ENCODE results near the gene SRM.

Gene SRM

DNA sequence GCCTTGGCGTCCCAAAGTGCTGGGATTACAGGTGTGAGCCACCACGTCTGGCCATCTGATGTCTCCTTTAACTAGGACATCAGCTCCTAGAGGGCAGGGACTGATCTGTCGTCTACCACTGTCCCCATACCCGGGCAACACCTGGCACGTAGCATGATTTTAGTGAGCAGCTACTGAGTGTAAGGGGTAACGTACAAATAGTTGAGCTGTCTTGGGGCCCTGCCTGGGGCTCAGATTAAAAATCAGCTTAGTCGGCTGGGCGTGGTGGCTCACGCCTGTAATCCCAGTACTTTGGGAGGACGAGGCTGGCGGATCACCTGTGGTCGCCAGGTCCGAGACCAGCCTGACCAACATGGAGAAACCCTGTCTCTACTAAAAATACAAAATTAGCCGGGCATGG, 1.8 kb downstream of the SRM start:
- POLR2A ChIA-PET = interaction anchor here (0.5 kb wide), 1 partner anchor 364 kb away, joined by 3 read pairs; no protein-coding TSS in a partner anchor
- Histone ChIP-seq H3K36me3 (ENCODE audit: control insufficient read depth in 2 of 2, insufficient read depth in 1 of 2, low read length in 2 of 2) (peaks cover 19 to 63% of the 10 kb centered on the region in 2 experiments; a peak in 2 of 3 replicates), H3K27ac (ENCODE audit: extremely low read depth, low read depth, low read length) (no peak overlapping the region), H3K4me3 (ENCODE audit: low read depth, low read length) (no peak overlapping the region), H3K9me3 (ENCODE audit: control insufficient read depth, insufficient read depth, low read depth, low read length) (no peaks in the 10 kb centered on the region), H3K4me1 (ENCODE audit: control insufficient read depth, insufficient read depth, low read length) (no peaks in the 10 kb centered on the region)
- TF ChIP-seq ZNF664 (tag by site-specific recombination; IDR thresholded peaks at IDR 0.05) (peak; percentile 90), MZF1 (tag by site-specific recombination; IDR thresholded peaks at IDR 0.05; ENCODE audit: borderline replicate concordance) (no peak)
- CTCF ChIA-PET = interaction anchor here (0.5 to 3.1 kb wide), 3 partner anchors 20 to 585 kb away, joined by 3 to 20 read pairs (median 3); no protein-coding TSS in a partner anchor

DNA sequence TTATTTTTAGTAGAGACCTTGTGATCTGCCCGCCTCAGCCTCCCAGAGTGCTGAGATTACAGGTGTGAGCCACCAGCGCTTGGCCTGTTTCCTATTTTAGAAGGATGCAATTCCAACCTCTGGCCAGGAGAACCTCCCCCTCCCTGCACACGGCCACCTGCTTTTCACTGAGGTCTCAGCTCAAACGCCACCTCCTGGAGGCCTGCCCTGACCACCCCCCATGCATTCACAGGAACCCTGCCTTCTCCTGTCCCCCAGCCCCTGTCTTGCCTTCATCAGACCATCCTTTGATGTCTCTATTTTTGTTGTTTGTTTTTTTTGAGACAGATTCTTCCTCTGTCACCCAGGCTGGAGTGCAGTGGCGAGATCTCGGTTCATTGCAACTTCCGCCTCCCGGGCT, 2.3 kb downstream of the SRM start:
- Histone ChIP-seq H3K36me3 (ENCODE audit: control insufficient read depth in 2 of 2, insufficient read depth in 1 of 2, low read length in 2 of 2) (peaks cover 19 to 61% of the 10 kb centered on the region in 2 experiments; a peak in 2 of 3 replicates), H3K27ac (ENCODE audit: extremely low read depth, low read depth, low read length) (no peak overlapping the region), H3K4me3 (ENCODE audit: low read depth, low read length) (no peak overlapping the region), H3K4me1 (ENCODE audit: control insufficient read depth, insufficient read depth, low read length) (no peaks in the 10 kb centered on the region), H3K9me3 (ENCODE audit: control insufficient read depth, insufficient read depth, low read depth, low read length) (no peaks in the 10 kb centered on the region)
- ChIA-PET POLR2A (no interaction called here), CTCF (interaction anchor here (1.2 to 3.1 kb wide), 2 partner anchors 20 to 586 kb away, joined by 3 to 20 read pairs; no protein-coding TSS in a partner anchor)
- TF ChIP-seq ZNF658 (tag by site-specific recombination; IDR thresholded peaks at IDR 0.05) (no peak), ZNF837 (tag by site-specific recombination; IDR thresholded peaks at IDR 0.05) (no peak)
- TF ChIP-seq, protein P1, sequence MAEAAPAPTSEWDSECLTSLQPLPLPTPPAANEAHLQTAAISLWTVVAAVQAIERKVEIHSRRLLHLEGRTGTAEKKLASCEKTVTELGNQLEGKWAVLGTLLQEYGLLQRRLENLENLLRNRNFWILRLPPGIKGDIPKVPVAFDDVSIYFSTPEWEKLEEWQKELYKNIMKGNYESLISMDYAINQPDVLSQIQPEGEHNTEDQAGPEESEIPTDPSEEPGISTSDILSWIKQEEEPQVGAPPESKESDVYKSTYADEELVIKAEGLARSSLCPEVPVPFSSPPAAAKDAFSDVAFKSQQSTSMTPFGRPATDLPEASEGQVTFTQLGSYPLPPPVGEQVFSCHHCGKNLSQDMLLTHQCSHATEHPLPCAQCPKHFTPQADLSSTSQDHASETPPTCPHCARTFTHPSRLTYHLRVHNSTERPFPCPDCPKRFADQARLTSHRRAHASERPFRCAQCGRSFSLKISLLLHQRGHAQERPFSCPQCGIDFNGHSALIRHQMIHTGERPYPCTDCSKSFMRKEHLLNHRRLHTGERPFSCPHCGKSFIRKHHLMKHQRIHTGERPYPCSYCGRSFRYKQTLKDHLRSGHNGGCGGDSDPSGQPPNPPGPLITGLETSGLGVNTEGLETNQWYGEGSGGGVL (tag by site-specific recombination; IDR thresholded peaks at IDR 0.05) = no peak
- TF ChIP-seq, protein P2, sequence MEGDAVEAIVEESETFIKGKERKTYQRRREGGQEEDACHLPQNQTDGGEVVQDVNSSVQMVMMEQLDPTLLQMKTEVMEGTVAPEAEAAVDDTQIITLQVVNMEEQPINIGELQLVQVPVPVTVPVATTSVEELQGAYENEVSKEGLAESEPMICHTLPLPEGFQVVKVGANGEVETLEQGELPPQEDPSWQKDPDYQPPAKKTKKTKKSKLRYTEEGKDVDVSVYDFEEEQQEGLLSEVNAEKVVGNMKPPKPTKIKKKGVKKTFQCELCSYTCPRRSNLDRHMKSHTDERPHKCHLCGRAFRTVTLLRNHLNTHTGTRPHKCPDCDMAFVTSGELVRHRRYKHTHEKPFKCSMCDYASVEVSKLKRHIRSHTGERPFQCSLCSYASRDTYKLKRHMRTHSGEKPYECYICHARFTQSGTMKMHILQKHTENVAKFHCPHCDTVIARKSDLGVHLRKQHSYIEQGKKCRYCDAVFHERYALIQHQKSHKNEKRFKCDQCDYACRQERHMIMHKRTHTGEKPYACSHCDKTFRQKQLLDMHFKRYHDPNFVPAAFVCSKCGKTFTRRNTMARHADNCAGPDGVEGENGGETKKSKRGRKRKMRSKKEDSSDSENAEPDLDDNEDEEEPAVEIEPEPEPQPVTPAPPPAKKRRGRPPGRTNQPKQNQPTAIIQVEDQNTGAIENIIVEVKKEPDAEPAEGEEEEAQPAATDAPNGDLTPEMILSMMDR (tag by site-specific recombination; IDR thresholded peaks at IDR 0.05) = peak; percentile 63; the same call in 1 of the 2 replicates

DNA sequence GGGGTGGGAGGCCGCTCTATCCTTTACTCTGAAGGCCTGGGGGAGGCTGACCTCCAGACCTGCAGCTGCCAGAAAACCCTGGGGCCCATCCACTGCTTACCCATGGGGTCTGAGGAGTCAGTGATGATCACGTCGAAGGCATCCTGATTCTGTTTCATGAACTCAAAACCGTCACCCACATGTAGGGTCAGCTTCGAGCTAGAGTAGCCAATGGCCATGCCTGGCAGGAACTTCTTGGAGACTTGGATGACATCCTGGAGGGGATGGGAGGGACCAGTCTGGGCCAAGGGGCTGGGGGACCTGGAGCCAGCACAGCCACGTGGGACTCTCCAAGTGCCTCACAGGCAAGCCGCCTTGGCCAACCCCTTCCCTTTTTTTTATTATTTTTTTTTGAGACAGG, 3.3 kb downstream of the SRM start:
- ChIA-PET POLR2A (no interaction called here), CTCF (interaction anchor here (3.1 kb wide), 1 partner anchor 19 kb away, joined by 20 read pairs; no protein-coding TSS in a partner anchor)
- Histone ChIP-seq H3K27ac (ENCODE audit: extremely low read depth, low read depth, low read length) (no peak overlapping the region), H3K9me3 (ENCODE audit: control insufficient read depth, insufficient read depth, low read depth, low read length) (no peaks in the 10 kb centered on the region), H3K36me3 (ENCODE audit: control insufficient read depth in 2 of 2, insufficient read depth in 1 of 2, low read length in 2 of 2) (peaks cover 19 to 51% of the 10 kb centered on the region in 2 experiments; a peak in 2 of 3 replicates), H3K4me3 (ENCODE audit: low read depth, low read length) (no peak overlapping the region), H3K4me1 (ENCODE audit: control insufficient read depth, insufficient read depth, low read length) (no peaks in the 10 kb centered on the region)
- no peak for TF ChIP-seq SALL2 (tag by site-specific recombination; IDR thresholded peaks at IDR 0.05; ENCODE audit: borderline replicate concordance)
- TF ChIP-seq, protein P3, sequence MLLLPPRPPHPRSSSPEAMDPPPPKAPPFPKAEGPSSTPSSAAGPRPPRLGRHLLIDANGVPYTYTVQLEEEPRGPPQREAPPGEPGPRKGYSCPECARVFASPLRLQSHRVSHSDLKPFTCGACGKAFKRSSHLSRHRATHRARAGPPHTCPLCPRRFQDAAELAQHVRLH (tag by site-specific recombination; IDR thresholded peaks at IDR 0.05) = no peak

DNA sequence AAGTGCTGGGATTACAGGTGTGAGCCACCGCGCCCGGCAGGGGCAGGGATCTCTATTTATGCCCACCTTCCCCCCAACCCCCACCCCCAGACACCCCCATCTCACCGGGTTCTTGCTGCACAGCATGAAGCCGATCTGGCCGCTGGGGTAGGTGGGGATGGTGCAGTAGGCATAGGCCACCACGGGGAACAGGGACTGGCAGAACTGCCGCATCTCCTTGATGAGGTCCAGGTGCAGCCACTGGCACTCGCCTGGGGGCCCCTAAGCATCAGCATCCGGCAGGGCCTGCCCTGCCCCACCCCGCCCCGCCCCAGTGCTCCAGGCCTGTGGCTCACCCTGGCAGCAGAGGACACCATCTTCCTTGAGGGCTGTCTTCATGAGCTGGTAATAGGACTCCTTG, 4.1 kb downstream of the SRM start:
- TF ChIP-seq ZNF175 (tag by site-specific recombination; IDR thresholded peaks at IDR 0.05) = no peak
- Histone ChIP-seq H3K4me1 (ENCODE audit: control insufficient read depth, insufficient read depth, low read length) (no peaks in the 10 kb centered on the region), H3K9me3 (ENCODE audit: control insufficient read depth, insufficient read depth, low read depth, low read length) (no peaks in the 10 kb centered on the region), H3K36me3 (ENCODE audit: control insufficient read depth in 2 of 2, insufficient read depth in 1 of 2, low read length in 2 of 2) (peaks cover 19 to 50% of the 10 kb centered on the region in 2 experiments; a peak in 2 of 3 replicates), H3K27ac (ENCODE audit: extremely low read depth, low read depth, low read length) (no peak overlapping the region), H3K4me3 (ENCODE audit: low read depth, low read length) (no peak overlapping the region)
- CTCF ChIA-PET = interaction anchor here (3.1 kb wide), 1 partner anchor 18 kb away, joined by 20 read pairs; no protein-coding TSS in a partner anchor
- POLR2A ChIA-PET = no interaction called here

DNA sequence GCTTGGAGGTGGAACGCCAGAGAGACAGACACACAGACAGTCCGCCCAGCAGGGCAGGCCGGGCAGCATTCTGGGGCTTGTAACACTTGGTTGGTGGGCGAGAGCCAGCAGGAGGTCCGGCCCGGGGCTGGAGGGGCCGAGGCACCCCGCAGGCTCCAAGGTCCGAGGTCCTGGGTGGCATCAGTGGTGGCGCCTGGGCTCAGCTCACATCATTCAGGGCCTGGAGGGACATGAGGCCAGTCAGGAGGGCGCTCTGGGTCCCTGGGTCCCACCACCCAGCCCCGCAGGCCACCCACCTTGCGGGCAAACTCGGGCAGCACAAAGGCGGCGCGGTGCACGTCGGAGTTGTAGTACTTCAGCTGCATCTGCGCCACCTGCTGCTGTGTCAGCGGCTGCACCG, 5.2 kb downstream of the SRM start:
- H3K4me3 ChIP-seq (ENCODE audit: low read depth, low read length) = no peak overlapping the region
- H3K36me3 ChIP-seq (ENCODE audit: control insufficient read depth in 2 of 2, insufficient read depth in 1 of 2, low read length in 2 of 2) = peaks cover 19 to 50% of the 10 kb centered on the region in 2 experiments; a peak in 2 of 3 replicates
- POLR2A ChIA-PET = no interaction called here
- no peak overlapping the region for H3K27ac ChIP-seq (ENCODE audit: extremely low read depth, low read depth, low read length)
- no peaks in the 10 kb centered on the region for H3K4me1 ChIP-seq (ENCODE audit: control insufficient read depth, insufficient read depth, low read length)
- CTCF ChIA-PET = interaction anchor here (3.1 kb wide), 1 partner anchor 17 kb away, joined by 20 read pairs; no protein-coding TSS in a partner anchor
- H3K9me3 ChIP-seq (ENCODE audit: control insufficient read depth, insufficient read depth, low read depth, low read length) = no peaks in the 10 kb centered on the region
- TF ChIP-seq ZNF24 (tag by site-specific recombination; IDR thresholded peaks at IDR 0.05) (no peak), ZNF155 (tag by site-specific recombination; IDR thresholded peaks at IDR 0.05) (no peak), SP2 (tag by site-specific recombination; IDR thresholded peaks at IDR 0.05) (no peak)
- TF ChIP-seq, protein P4, sequence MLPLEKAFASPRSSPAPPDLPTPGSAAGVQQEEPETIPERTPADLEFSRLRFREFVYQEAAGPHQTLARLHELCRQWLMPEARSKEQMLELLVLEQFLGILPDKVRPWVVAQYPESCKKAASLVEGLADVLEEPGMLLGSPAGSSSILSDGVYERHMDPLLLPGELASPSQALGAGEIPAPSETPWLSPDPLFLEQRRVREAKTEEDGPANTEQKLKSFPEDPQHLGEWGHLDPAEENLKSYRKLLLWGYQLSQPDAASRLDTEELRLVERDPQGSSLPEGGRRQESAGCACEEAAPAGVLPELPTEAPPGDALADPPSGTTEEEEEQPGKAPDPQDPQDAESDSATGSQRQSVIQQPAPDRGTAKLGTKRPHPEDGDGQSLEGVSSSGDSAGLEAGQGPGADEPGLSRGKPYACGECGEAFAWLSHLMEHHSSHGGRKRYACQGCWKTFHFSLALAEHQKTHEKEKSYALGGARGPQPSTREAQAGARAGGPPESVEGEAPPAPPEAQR (tag by site-specific recombination; IDR thresholded peaks at IDR 0.05) = no peak
- TF ChIP-seq, protein P1 (tag by site-specific recombination; IDR thresholded peaks at IDR 0.05) = no peak

All from HEK293 (cell line).